Activated B cell treated with CpG ODN at 0.5 μM for 24 hours (primary cell): ENCODE data around the gene ASXL1. TPM values are rescaled to one million over a fixed set of nuclear protein-coding genes. Genes with fewer than 3 reads are reported as not detected.

Experiments used
- ATAC-seq: fragments of 200-7000 bp; cut with Tn5 transposase; one replicate; pipeline ENCODE4 v1.10.0; 2021; ENCODE audit warnings: low read depth, mild to moderate bottlenecking, moderate library complexity
- CTCF ChIA-PET: fragments of 350-600 bp; sonication (Branson Sonifier 250); formaldehyde crosslinking; loops from one replicate; lab custom pipeline; 2021; ENCODE audit warnings: antibody characterized with exemption; lab: Charles Lee
- POLR2A ChIA-PET: fragments of 350-600 bp; sonication (Branson Sonifier 250); formaldehyde crosslinking; loops from one replicate; lab custom pipeline; 2021; ENCODE audit warnings: antibody characterized with exemption; lab: Charles Lee
- DNase-seq: peaks from one replicate; pipeline ENCODE4 v3.0.0; 2022
- H3K27ac Mint-ChIP-seq: one replicate; pipeline ENCODE4 v1.8.0; 2020; ENCODE audit warnings: mixed read lengths
- H3K27me3 Mint-ChIP-seq: one replicate; pipeline ENCODE4 v1.8.0; 2021; ENCODE audit warnings: mixed read lengths
- H3K36me3 Mint-ChIP-seq: one replicate; pipeline ENCODE4 v1.8.0; 2021; ENCODE audit warnings: low read depth, mixed read lengths
- H3K4me1 Mint-ChIP-seq: one replicate; pipeline ENCODE4 v1.8.0; 2021; ENCODE audit warnings: mixed read lengths
- H3K4me3 Mint-ChIP-seq: one replicate; pipeline ENCODE4 v1.8.0; 2020; ENCODE audit warnings: mild to moderate bottlenecking, mixed read lengths
- H3K9me3 Mint-ChIP-seq: one replicate; pipeline ENCODE4 v1.8.0; 2020; ENCODE audit warnings: mixed read lengths
- intact Hi-C: fragments of 100-400 bp; cut with micrococcal nuclease; formaldehyde crosslinking; loops from one replicate; pipeline ENCODE4 v1.15.1; 2024
- total RNA-seq: library from RNA; stranded (reverse); gene quantifications from 2 replicates; pipeline ENCODE4 v1.2.3, GENCODE V29; 2022
- TF ChIP-seq, protein P1 (sequence below): fragments of 200-600 bp; IDR thresholded peaks from one replicate; pipeline ENCODE4 v1.8.0; 2022; ENCODE audit warnings: antibody characterized with exemption, mild to moderate bottlenecking

The ASXL1 gene
- total RNA-seq, 1 donor from 2014 or later: 169 TPM

DNA sequence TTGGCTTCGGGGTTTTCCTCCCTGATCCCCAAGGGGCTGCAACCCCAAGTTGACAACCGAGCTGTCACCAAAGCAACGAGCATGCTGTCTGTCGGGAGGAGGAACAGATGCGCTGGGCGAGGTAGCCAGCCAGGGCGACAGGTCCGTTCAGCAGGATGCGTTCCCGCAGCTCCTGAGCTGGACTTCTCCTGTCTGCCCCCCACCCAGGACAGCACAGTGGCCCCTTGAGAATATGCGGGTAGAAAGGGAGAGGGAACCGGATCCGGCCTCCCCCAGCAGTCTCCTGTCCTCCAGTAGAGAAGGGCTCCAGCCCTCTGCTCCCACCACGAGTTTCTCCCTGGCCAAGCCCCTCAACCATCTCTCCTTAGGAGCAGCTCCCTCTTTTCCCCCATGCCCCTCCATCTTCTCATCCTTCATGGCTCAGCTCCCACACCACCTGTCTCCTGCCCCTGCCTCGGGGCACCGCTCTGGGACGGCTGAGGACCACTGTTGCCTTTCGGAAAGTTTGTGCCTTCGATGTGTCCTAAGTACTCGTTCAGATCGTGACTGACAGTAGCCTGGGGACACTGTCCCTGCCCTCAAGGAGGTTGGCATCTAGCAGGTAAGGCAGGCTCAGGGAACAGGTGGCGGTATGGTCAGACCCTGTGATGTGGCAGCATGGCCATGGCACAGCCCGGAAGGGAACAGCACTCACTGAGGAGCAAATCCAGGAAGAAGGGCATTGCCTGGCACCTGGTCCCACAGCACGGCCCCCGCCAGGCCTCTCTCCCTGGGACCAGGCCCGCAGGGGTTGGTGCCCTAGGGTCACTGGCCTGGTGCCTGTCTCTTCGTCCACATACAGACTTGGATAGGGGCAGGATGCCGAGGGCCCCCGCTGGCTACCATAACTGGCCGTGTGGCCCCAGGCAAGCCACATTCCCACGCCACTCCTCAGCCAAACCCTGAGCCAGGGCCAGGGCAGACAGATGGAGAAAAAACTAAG, 96.3 kb downstream of the ASXL1 start:
- Mint-ChIP-seq H3K36me3 (peaks cover 6% of the 10 kb centered on the region), H3K27ac (no peak overlapping the region), H3K4me3 (no peak overlapping the region), H3K4me1 (peaks cover 19% of the 10 kb centered on the region), H3K9me3 (no peaks in the 10 kb centered on the region), H3K27me3 (no peaks in the 10 kb centered on the region)
- DNase-seq: no peak
- ChIA-PET CTCF (no interaction called here), POLR2A (interaction anchor here (0.7 kb wide), 1 partner anchor 258 kb away, joined by 4 read pairs; no protein-coding TSS in a partner anchor)
- intact Hi-C loops: loop anchor here (10.0 kb wide), 1 partner anchor 200 kb away; no protein-coding TSS in a partner anchor
- TF ChIP-seq, protein P1, sequence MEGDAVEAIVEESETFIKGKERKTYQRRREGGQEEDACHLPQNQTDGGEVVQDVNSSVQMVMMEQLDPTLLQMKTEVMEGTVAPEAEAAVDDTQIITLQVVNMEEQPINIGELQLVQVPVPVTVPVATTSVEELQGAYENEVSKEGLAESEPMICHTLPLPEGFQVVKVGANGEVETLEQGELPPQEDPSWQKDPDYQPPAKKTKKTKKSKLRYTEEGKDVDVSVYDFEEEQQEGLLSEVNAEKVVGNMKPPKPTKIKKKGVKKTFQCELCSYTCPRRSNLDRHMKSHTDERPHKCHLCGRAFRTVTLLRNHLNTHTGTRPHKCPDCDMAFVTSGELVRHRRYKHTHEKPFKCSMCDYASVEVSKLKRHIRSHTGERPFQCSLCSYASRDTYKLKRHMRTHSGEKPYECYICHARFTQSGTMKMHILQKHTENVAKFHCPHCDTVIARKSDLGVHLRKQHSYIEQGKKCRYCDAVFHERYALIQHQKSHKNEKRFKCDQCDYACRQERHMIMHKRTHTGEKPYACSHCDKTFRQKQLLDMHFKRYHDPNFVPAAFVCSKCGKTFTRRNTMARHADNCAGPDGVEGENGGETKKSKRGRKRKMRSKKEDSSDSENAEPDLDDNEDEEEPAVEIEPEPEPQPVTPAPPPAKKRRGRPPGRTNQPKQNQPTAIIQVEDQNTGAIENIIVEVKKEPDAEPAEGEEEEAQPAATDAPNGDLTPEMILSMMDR: no peak
- no peak for ATAC-seq

GRCh38 chr20:32455171-32455900, 97.2 kb downstream of the ASXL1 start:
- ChIA-PET POLR2A (no interaction called here), CTCF (no interaction called here)
- DNase-seq: no peak
- no peaks in the 10 kb centered on the region for H3K9me3 Mint-ChIP-seq
- intact Hi-C loops: loop anchor here (10.0 kb wide), 1 partner anchor 199 kb away; no protein-coding TSS in a partner anchor
- H3K36me3 Mint-ChIP-seq: peaks cover 6% of the 10 kb centered on the region
- no peak overlapping the region for H3K4me3 Mint-ChIP-seq
- peaks cover 13% of the 10 kb centered on the region for H3K4me1 Mint-ChIP-seq
- no peak overlapping the region for H3K27ac Mint-ChIP-seq
- no peak for ATAC-seq
- TF ChIP-seq, protein P1: no peak
- no peaks in the 10 kb centered on the region for H3K27me3 Mint-ChIP-seq

DNA sequence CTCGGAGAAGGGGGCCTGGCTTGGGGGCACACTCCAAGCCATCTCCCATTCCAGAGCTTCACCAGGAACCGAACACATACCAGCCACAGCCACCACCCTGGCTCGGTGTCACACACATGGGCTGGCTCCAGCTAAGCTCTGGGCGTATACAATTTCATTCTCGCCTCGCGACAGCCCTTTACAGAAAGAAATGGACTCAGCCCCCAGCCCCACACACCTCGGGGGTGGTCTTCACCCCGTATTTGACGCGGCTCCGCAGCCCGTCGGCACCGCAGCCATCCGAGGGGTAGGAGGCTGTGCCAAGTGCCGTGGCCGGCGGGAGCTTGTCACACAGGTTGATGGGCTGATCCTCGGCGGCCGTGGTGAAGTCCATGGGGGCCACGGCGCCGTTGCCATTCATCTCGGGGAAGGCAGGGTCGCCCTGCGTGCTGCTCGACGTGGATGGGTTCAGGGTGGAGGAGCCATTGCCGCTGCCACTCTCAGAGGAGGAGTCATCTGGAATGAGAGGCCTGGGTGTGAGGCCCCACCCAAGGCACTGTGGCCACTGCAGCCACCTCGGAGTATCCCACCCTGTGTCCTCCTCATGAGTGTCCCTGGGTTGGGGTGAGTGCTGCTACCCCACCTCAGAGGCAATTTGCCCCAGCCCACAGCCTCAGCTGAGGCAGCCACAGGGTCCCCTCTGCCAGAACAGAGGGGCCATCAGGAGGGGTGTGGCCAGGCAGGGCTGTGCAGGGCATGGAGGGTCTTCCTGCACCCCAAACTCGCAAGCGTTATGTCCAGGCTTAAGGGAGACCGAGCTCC, 98.0 kb downstream of the ASXL1 start:
- Mint-ChIP-seq H3K9me3 (no peaks in the 10 kb centered on the region), H3K4me1 (peaks cover 13% of the 10 kb centered on the region), H3K27me3 (no peaks in the 10 kb centered on the region), H3K36me3 (peaks cover 6% of the 10 kb centered on the region), H3K27ac (no peak overlapping the region), H3K4me3 (no peak overlapping the region)
- TF ChIP-seq, protein P1: no peak
- POLR2A ChIA-PET: no interaction called here
- ATAC-seq: no peak
- CTCF ChIA-PET: interaction anchor here (0.7 kb wide), 1 partner anchor 120 kb away, joined by 3 read pairs; no protein-coding TSS in a partner anchor
- DNase-seq: no peak
- intact Hi-C loops: loop anchor here (10.0 kb wide), 1 partner anchor 199 kb away; no protein-coding TSS in a partner anchor

DNA sequence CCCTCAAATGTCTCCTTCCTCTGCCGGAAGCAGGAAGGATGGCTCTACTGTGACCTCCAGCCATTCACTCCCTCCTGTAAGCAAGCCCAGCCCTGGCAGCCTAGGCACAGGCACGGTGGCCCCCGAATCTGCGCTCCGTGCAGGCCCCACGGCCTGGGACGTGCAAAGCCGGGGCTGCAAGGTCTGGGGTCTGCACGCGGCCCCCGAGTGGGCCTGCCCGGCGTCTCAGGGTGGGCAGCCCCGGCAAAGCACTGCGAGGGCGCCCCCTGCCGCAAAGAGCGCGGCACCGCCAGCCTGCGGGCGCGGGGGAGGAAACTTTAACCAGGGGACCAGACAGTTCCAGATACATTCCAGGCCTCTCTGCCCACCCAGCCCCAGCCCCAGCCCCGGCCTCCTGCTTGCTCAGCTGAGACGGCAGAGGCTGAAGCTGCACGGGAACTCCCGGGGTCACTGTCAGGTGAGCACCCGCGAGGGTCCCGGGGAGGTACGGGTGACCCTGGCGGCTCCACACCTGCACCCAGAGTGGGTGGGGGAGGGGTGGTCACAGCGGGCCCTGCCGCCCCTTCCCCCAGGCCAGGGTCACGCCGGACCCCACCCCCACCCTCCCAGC, 98.8 kb downstream of the ASXL1 start:
- POLR2A ChIA-PET: interaction anchor here (1.0 kb wide), 1 partner anchor 98 kb away, joined by 5 read pairs; no protein-coding TSS in a partner anchor
- DNase-seq: peak; percentile 52
- H3K4me1 Mint-ChIP-seq: peaks cover 13% of the 10 kb centered on the region
- TF ChIP-seq, protein P1: no peak
- peak; percentile 66 for ATAC-seq
- H3K27me3 Mint-ChIP-seq: no peaks in the 10 kb centered on the region
- H3K27ac Mint-ChIP-seq: no peak overlapping the region
- CTCF ChIA-PET: interaction anchor here (0.7 kb wide), 1 partner anchor 120 kb away, joined by 3 read pairs; no protein-coding TSS in a partner anchor
- H3K36me3 Mint-ChIP-seq: peaks cover 4% of the 10 kb centered on the region
- intact Hi-C loops: loop anchor here (1.0 to 10.0 kb wide), 3 partner anchors 120 to 302 kb away; no protein-coding TSS in a partner anchor
- H3K4me3 Mint-ChIP-seq: no peak overlapping the region
- H3K9me3 Mint-ChIP-seq: no peaks in the 10 kb centered on the region
